Measurements from ENCODE around the gene CDRT4. TPM values are rescaled to one million over a fixed set of nuclear protein-coding genes. Genes with fewer than 3 reads are reported as not detected.

CDRT4 gene
- total and polyA plus RNA-seq, 2 experiments from 2014 or later = 6.5 to 13.0 TPM

GRCh38 chr17:15496735-15497670 lies 29.6 kb upstream of the CDRT4 start:
- no peak for ATAC-seq
- H3K36me3 ChIP-seq (ENCODE audit: insufficient read depth) = no peaks in the 10 kb centered on the region
- H3K4me1 ChIP-seq (ENCODE audit: insufficient read depth) = peaks cover 11% of the 10 kb centered on the region
- H3K4me2 ChIP-seq = no peak overlapping the region
- no peak overlapping the region for H3K27ac ChIP-seq (ENCODE audit: low read depth)
- no peak overlapping the region for H2AFZ ChIP-seq
- no peak overlapping the region for H3K4me3 Mint-ChIP-seq
- H3K79me2 ChIP-seq (replicated peaks; ENCODE audit: insufficient read depth) = no peaks in the 10 kb centered on the region
- H3K9me3 Mint-ChIP-seq = no peaks in the 10 kb centered on the region
- H3K27ac Mint-ChIP-seq = no peak overlapping the region
- no peaks in the 10 kb centered on the region for H3K9me2 ChIP-seq (ENCODE audit: insufficient read depth)
- H3F3A ChIP-seq (replicated peaks; ENCODE audit: low read depth) = 0 out of 2 replicates have a peak, but pooled peaks cover 2% of the 10 kb centered on the region
- peaks cover 11% of the 10 kb centered on the region for H3K4me1 Mint-ChIP-seq
- no peaks in the 10 kb centered on the region for H4K20me1 ChIP-seq (replicated peaks; ENCODE audit: insufficient read depth)
- TF ChIP-seq REST (IDR thresholded peaks at IDR 0.05; ENCODE audit: unreplicated experiment) = no peak
- TF ChIP-seq CREB1 (CRISPR knock-in tag; IDR thresholded peaks at IDR 0.05; ENCODE audit: low read depth) = no peak
- TF ChIP-seq EZH2phosphoT487 (IDR thresholded peaks at IDR 0.05; ENCODE audit: unreplicated experiment) = no peak
- TF ChIP-seq POLR2AphosphoS5 (IDR thresholded peaks at IDR 0.05; ENCODE audit: low read depth) = no peak
- no peak for TF ChIP-seq ZNF462 (CRISPR knock-in tag; IDR thresholded peaks at IDR 0.05)
- TF ChIP-seq STAT1 (IDR thresholded peaks at IDR 0.05; ENCODE audit: unreplicated experiment) = no peak
- no peak for TF ChIP-seq JUNB (IDR thresholded peaks at IDR 0.05; ENCODE audit: unreplicated experiment)
- TF ChIP-seq ZNF114 (CRISPR knock-in tag; IDR thresholded peaks at IDR 0.05) = no peak
- TF ChIP-seq, protein P1, sequence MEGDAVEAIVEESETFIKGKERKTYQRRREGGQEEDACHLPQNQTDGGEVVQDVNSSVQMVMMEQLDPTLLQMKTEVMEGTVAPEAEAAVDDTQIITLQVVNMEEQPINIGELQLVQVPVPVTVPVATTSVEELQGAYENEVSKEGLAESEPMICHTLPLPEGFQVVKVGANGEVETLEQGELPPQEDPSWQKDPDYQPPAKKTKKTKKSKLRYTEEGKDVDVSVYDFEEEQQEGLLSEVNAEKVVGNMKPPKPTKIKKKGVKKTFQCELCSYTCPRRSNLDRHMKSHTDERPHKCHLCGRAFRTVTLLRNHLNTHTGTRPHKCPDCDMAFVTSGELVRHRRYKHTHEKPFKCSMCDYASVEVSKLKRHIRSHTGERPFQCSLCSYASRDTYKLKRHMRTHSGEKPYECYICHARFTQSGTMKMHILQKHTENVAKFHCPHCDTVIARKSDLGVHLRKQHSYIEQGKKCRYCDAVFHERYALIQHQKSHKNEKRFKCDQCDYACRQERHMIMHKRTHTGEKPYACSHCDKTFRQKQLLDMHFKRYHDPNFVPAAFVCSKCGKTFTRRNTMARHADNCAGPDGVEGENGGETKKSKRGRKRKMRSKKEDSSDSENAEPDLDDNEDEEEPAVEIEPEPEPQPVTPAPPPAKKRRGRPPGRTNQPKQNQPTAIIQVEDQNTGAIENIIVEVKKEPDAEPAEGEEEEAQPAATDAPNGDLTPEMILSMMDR (conservative IDR thresholded peaks at IDR 0.05; ENCODE audit: low read depth in 2 of 2) = no peak
- TF ChIP-seq ZNF331 (CRISPR knock-in tag; IDR thresholded peaks at IDR 0.05; ENCODE audit: low read depth) = no peak
- TF ChIP-seq, protein P2, sequence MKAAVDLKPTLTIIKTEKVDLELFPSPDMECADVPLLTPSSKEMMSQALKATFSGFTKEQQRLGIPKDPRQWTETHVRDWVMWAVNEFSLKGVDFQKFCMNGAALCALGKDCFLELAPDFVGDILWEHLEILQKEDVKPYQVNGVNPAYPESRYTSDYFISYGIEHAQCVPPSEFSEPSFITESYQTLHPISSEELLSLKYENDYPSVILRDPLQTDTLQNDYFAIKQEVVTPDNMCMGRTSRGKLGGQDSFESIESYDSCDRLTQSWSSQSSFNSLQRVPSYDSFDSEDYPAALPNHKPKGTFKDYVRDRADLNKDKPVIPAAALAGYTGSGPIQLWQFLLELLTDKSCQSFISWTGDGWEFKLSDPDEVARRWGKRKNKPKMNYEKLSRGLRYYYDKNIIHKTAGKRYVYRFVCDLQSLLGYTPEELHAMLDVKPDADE (IDR thresholded peaks at IDR 0.05) = no peak
- TF ChIP-seq NANOG (IDR thresholded peaks at IDR 0.05; ENCODE audit: borderline replicate concordance) = no peak
- TF ChIP-seq EZH2 (IDR thresholded peaks at IDR 0.05; ENCODE audit: low read depth, unreplicated experiment) = no peak
- peaks cover 6% of the 10 kb centered on the region for H3K27me3 Mint-ChIP-seq (ENCODE audit: insufficient read depth, low read depth, poor library complexity)
- H3K36me3 Mint-ChIP-seq (ENCODE audit: low read depth) = peaks cover 51% of the 10 kb centered on the region
- H3K27me3 ChIP-seq (ENCODE audit: insufficient read depth) = no peaks in the 10 kb centered on the region
- DNase-seq (ENCODE audit: low spot score) = no peak
- H3K4me3 ChIP-seq = no peak overlapping the region

Data from GM23338 (cell line).